VCaP (cell line): Measurements from ENCODE around the gene EFEMP1.

ENCODE experiments used
- H3K27ac ChIP-seq: fragments of 450-650 bp; 2 replicates; pipeline ENCODE4 v1.5.1; 2017
- CTCF ChIP-seq: fragments of 450-650 bp; conservative IDR thresholded peaks from 2 replicates; pipeline ENCODE4 v1.5.1; 2017; ENCODE audit warnings: mild to moderate bottlenecking, moderate library complexity

Gene EFEMP1

GRCh38 chr2:55857766-55858165, 65.8 kb downstream of the EFEMP1 start:
- no peak overlapping the region; the same call in 1 of the 2 replicates for H3K27ac ChIP-seq
- TF ChIP-seq CTCF: no peak

GRCh38 chr2:55856936-55857335, 66.6 kb downstream of the EFEMP1 start:
- no peak overlapping the region for H3K27ac ChIP-seq
- TF ChIP-seq CTCF: no peak

- no peak overlapping the region for H3K27ac ChIP-seq
- no peak for TF ChIP-seq CTCF
Measured at GRCh38 chr2:55848096-55848495, 75.5 kb downstream of the EFEMP1 start.

DNA sequence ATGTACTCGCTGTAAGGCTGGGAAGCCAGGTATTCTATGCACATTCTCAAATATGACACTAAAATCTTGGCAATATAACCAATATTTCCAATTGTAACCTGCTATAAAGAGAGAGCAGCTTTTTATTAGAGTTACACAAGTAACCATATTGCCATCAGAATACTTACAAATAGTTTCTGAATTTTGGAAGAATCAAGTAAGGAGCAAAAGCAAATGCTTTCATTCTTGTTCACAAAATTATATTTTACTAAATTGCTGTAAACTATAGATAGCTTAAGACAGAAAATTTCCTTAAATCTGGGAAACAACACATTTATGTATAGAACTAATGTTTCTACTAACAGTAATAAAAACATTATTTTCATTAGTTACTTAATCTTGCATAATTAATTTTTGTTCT, 77.2 kb downstream of the EFEMP1 start:
- no peak for TF ChIP-seq CTCF
- no peak overlapping the region for H3K27ac ChIP-seq

DNA sequence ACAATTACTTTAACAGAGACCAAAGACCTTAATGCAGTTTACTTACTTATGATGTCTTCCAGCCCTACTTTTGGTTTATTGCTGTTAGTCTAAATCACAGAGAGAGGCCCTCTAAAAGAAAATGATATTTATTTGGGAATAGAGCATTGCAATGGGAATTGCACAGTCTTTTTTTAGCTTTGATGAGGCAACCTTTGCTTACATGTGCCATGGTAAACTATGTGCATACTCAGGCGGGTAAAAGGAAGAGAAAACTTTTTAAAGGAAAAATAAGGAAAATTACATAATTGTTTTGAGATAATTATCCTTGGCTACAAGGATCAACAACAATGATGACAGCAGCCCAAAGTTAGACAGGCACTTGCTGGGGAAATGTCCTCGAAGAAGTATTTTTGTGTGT, 78.6 kb downstream of the EFEMP1 start:
- TF ChIP-seq CTCF: no peak
- no peak overlapping the region for H3K27ac ChIP-seq

DNA sequence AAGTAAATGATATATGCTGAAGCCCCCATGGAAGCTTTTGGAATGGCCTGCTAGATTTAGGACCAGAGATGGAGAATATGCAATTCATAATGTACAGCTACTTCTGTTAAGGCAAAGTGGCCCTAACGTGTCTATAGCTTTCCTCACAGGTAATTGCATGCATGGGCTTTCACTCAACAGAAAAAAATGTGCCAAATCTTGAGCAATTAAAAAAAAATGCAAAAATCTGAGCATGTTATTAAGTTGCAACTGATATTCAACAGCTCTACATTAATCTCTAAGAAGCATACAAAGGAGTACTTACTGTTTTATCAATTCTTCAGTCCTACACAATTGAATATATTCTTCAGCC, 79.6 kb downstream of the EFEMP1 start:
- no peak overlapping the region for H3K27ac ChIP-seq
- TF ChIP-seq CTCF: no peak

GRCh38 chr2:55843096-55843993, 80.2 kb downstream of the EFEMP1 start:
- H3K27ac ChIP-seq: no peak overlapping the region; the same call in 1 of the 2 replicates
- no peak for TF ChIP-seq CTCF
